HCT116 (cell line): ENCODE results near the gene MMP17. TPM values are rescaled to one million over a fixed set of nuclear protein-coding genes. Genes with fewer than 3 reads are reported as not detected.
A peak's percentile ranks its signal among the peaks of the same experiment; 100 is the strongest.

Source experiments
- ATAC-seq: fragments of 200-7000 bp; cut with Tn5 transposase; 2 replicates; pipeline ENCODE4 v1.9.1; 2020; ENCODE audit warnings: mild to moderate bottlenecking, moderate library complexity
- BruUV-seq: library from RNA; stranded (reverse); fragments of 400-500 nt; replicated peaks from 2 replicates; lab custom pipeline; 2021; lab: Mats Ljungman, UMichigan
- CTCF ChIA-PET: fragments of 300-600 bp; sonication (Branson Sonifier 250); formaldehyde crosslinking; loops from one replicate; lab custom pipeline; 2021; ENCODE audit warnings: antibody characterized with exemption; lab: Charles Lee
- POLR2A ChIA-PET: fragments of 300-600, 350-600 bp; sonication (Branson Sonifier 250); formaldehyde crosslinking; loops from one replicate; lab custom pipeline; 2021; ENCODE audit warnings: antibody characterized with exemption; lab: Charles Lee
- RAD21 ChIA-PET, 2 experiments: fragments of 300-600 bp; sonication (Branson Sonifier 250); formaldehyde crosslinking; loops; one replicate each; lab custom pipeline; 2023; ENCODE audit warnings: low total read pairs in 2 of 2; ENCODE audit not compliant: uncharacterized antibody in 2 of 2, unreplicated experiment in 2 of 2, low non-redundant PET in 1 of 2; lab: Charles Lee
- DNase-seq: peaks from one replicate; pipeline ENCODE4 v3.0.0-alpha.2; 2010; ENCODE audit warnings: low read depth, low spot score
- H2AFZ ChIP-seq: fragments of 200-600 bp; shearing (Covaris generic), sonication (generic); 2 replicates; pipeline ENCODE4 v1.6.1; 2017; ENCODE audit warnings: low read depth, mixed run types, mixed read lengths, antibody characterized with exemption, low read length; ENCODE audit not compliant: poor library complexity, severe bottlenecking
- H3K27ac ChIP-seq: 2 replicates; pipeline ENCODE4 v1.5.1; 2012; ENCODE audit warnings: low read depth, low read length
- H3K27me3 ChIP-seq: fragments of 200-600 bp; sonication (generic); 2 replicates; pipeline ENCODE4 v1.6.1; 2016; ENCODE audit warnings: mixed run types, low read length, mixed read lengths; ENCODE audit not compliant: insufficient read depth
- H3K36me3 ChIP-seq, 2 experiments: fragments of 200-500 bp in 1 of 2; fragments of 200-600 bp in 1 of 2; sonication (Bioruptor generic) in 1 of 2; sonication (generic) in 1 of 2; 2 replicates each; pipeline versions ENCODE4 v1.5.1 to v1.6.1; 2014 to 2016; ENCODE audit warnings: low read length in 2 of 2, inconsistent platforms in 1 of 2, mixed read lengths in 1 of 2, mixed run types in 1 of 2; ENCODE audit not compliant: insufficient read depth in 2 of 2, control insufficient read depth in 1 of 2
- H3K4me1 ChIP-seq, 2 experiments: fragments of 200-600 bp in 1 of 2; sonication (generic) in 1 of 2; 2 replicates each; pipeline versions ENCODE4 v1.5.1 to v1.6.1; 2012 to 2017; ENCODE audit warnings: low read length in 2 of 2, inconsistent platforms in 1 of 2, mild to moderate bottlenecking in 1 of 2, mixed read lengths in 1 of 2, mixed run types in 1 of 2, moderate library complexity in 1 of 2; ENCODE audit not compliant: insufficient read depth in 2 of 2, control insufficient read depth in 1 of 2
- H3K4me2 ChIP-seq: fragments of 200-600 bp; sonication (generic); 2 replicates; pipeline ENCODE4 v1.6.1; 2017; ENCODE audit warnings: mixed run types, low read length, mixed read lengths
- H3K4me3 ChIP-seq, 2 experiments: fragments of 200-600 bp in 1 of 2; sonication (generic) in 1 of 2; replicated peaks in 1 of 2; 2 replicates each; pipeline ENCODE4 v1.5.1; 2011 to 2016; ENCODE audit warnings: low read length in 2 of 2, control low read depth in 1 of 2, low read depth in 1 of 2, mild to moderate bottlenecking in 1 of 2, mixed read lengths in 1 of 2, mixed run types in 1 of 2
- H3K79me2 ChIP-seq: fragments of 200-600 bp; sonication (generic); 2 replicates; pipeline ENCODE4 v1.6.1; 2017; ENCODE audit warnings: mild to moderate bottlenecking, mixed run types, low read length, moderate library complexity, mixed read lengths; ENCODE audit not compliant: insufficient read depth
- H3K9ac ChIP-seq: fragments of 200-600 bp; sonication (generic); 2 replicates; pipeline ENCODE4 v1.6.1; 2016; ENCODE audit warnings: low read length, mixed read lengths
- H3K9me2 ChIP-seq: fragments of 200-600 bp; sonication (generic), shearing (Covaris generic); 2 replicates; pipeline ENCODE4 v1.6.1; 2017; ENCODE audit warnings: mixed run types, mild to moderate bottlenecking, moderate library complexity; ENCODE audit not compliant: insufficient read depth
- H3K9me3 ChIP-seq, 2 experiments: fragments of 200-500 bp in 1 of 2; fragments of 200-600 bp in 1 of 2; sonication (Bioruptor generic) in 1 of 2; sonication (generic) in 1 of 2; 2 replicates each; pipeline ENCODE4 v1.6.1; 2014 to 2017; ENCODE audit warnings: low read length in 2 of 2, mixed read lengths in 2 of 2, inconsistent platforms in 1 of 2, low read depth in 1 of 2, mild to moderate bottlenecking in 1 of 2, mixed run types in 1 of 2, moderate library complexity in 1 of 2; ENCODE audit not compliant: control insufficient read depth in 1 of 2, insufficient read depth in 1 of 2
- H4K20me1 ChIP-seq: fragments of 200-600 bp; sonication (generic), shearing (Covaris generic); 2 replicates; pipeline ENCODE4 v1.6.1; 2017; ENCODE audit warnings: mixed run types, mild to moderate bottlenecking, moderate library complexity; ENCODE audit not compliant: insufficient read depth
- CBX3 ChIP-seq: IDR thresholded peaks from 2 replicates; pipeline ENCODE4 v1.6.1; 2012; ENCODE audit warnings: low read depth
- CEBPB ChIP-seq: IDR thresholded peaks from 2 replicates; pipeline ENCODE4 v1.6.1; 2012; ENCODE audit warnings: low read depth
- FOSL1 ChIP-seq: IDR thresholded peaks from 2 replicates; pipeline ENCODE4 v1.6.1; 2012; ENCODE audit warnings: low read depth
- POLR2A ChIP-seq: IDR thresholded peaks from 2 replicates; pipeline ENCODE4 v1.7.0; 2011; ENCODE audit warnings: borderline replicate concordance; ENCODE audit not compliant: insufficient read depth, insufficient read length; ENCODE audit errors: extremely low read depth
- POLR2AphosphoS5 ChIP-seq: IDR thresholded peaks from 2 replicates; pipeline ENCODE4 v1.6.1; 2011; ENCODE audit warnings: mild to moderate bottlenecking, low read depth, low read length, moderate library complexity
- SIN3A ChIP-seq: IDR thresholded peaks from 2 replicates; pipeline ENCODE4 v1.6.1; 2012; ENCODE audit warnings: low read depth
- SP1 ChIP-seq: IDR thresholded peaks from 2 replicates; pipeline ENCODE4 v1.6.1; 2012; ENCODE audit warnings: low read depth
- SRF ChIP-seq: IDR thresholded peaks from 2 replicates; pipeline ENCODE4 v1.6.1; 2012; ENCODE audit warnings: low read depth
- YY1 ChIP-seq: IDR thresholded peaks from 2 replicates; pipeline ENCODE4 v1.6.1; 2011; ENCODE audit warnings: low read length, low read depth, moderate library complexity, mild to moderate bottlenecking; ENCODE audit not compliant: insufficient replicate concordance; ENCODE audit errors: extremely low read depth
- ZFX ChIP-seq: fragments of 450-650 bp; IDR thresholded peaks from 2 replicates; pipeline ENCODE4 v1.6.1; 2017
- ZNF274 ChIP-seq: fragments of 200-500 bp; sonication (Bioruptor generic); IDR thresholded peaks from 2 replicates; pipeline ENCODE4 v1.6.1; 2014; ENCODE audit warnings: mild to moderate bottlenecking, low read depth, low read length, inconsistent platforms
- intact Hi-C: fragments of 100-400 bp; cut with micrococcal nuclease; formaldehyde crosslinking; loops from 2 replicates; pipeline ENCODE4 v1.10.0; 2022
- total RNA-seq: library from RNA; stranded (reverse); gene quantifications from one replicate; pipeline ENCODE4 v1.2.1, GENCODE V29; 2021; ENCODE audit not compliant: unreplicated experiment
- TF ChIP-seq, protein P1 (sequence below): IDR thresholded peaks from 2 replicates; pipeline ENCODE4 v1.6.1; 2012

The MMP17 gene
- total RNA-seq, 1 experiment from 2014 or later = 14.3 TPM

- TF ChIP-seq SIN3A (no peak), ZNF274 (no peak), FOSL1 (no peak), CEBPB (no peak), YY1 (no peak), SP1 (no peak)
- TF ChIP-seq, protein P1, sequence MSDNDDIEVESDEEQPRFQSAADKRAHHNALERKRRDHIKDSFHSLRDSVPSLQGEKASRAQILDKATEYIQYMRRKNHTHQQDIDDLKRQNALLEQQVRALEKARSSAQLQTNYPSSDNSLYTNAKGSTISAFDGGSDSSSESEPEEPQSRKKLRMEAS = no peak
Measured at GRCh38 chr12:131895640-131896079, 67.5 kb downstream of the MMP17 start (continued).

GRCh38 chr12:131896080-131896810, 68.1 kb downstream of the MMP17 start:
- ATAC-seq = peak; percentile 85
- no peaks in the 10 kb centered on the region for H3K79me2 ChIP-seq
- no peaks in the 10 kb centered on the region for H3K9me3 ChIP-seq
- peak overlapping the region; percentile 55 to 61 for H3K4me3 ChIP-seq
- peak overlapping the region; percentile 96 for H3K4me2 ChIP-seq
- H3K36me3 ChIP-seq = peaks cover 0 to 2% of the 10 kb centered on the region in 2 experiments; a peak in 1 of 4 replicates
- H3K27ac ChIP-seq = peak overlapping the region; percentile 76
- no peaks in the 10 kb centered on the region for H4K20me1 ChIP-seq
- no peaks in the 10 kb centered on the region for H3K27me3 ChIP-seq
- peak; percentile 70 for DNase-seq
- ChIA-PET CTCF (no interaction called here), POLR2A (interaction anchor here (1.3 kb wide), 1 partner anchor 13 kb away, joined by 3 read pairs; no protein-coding TSS in a partner anchor), RAD21 (no interaction called here)
- H2AFZ ChIP-seq = no peak overlapping the region
- intact Hi-C loops = no loop called here
- no peaks in the 10 kb centered on the region for H3K9me2 ChIP-seq
- H3K4me1 ChIP-seq = peaks cover 21 to 33% of the 10 kb centered on the region in 2 experiments
- peak overlapping the region; percentile 71 for H3K9ac ChIP-seq
- TF ChIP-seq SRF (no peak), ZFX (peak; percentile 51; the same call in 1 of the 2 replicates), CEBPB (no peak), SP1 (no peak), CBX3 (no peak), POLR2A (peak; percentile 20), POLR2AphosphoS5 (peak; percentile 70)
- TF ChIP-seq, protein P1 = peak; percentile 79
- TF ChIP-seq, all 23 proteins: peak for 4
- BruUV-seq = no TSS peak
